Suprapubic skin (tissue), 4 donors: ENCODE measurements around the gene DPYSL4.

Source experiments
- EP300 ChIP-seq: sonication (generic); formaldehyde crosslinking; IDR thresholded peaks from one replicate; pipeline ENCODE4 v1.6.1; 2017; ENCODE audit warnings: antibody characterized with exemption
- POLR2A ChIP-seq, 2 donors: fragments of 450-650 bp; IDR thresholded peaks; one replicate each; pipeline ENCODE4 v1.6.1; 2017; ENCODE audit warnings: antibody characterized with exemption in 2 of 2, mild to moderate bottlenecking in 2 of 2, moderate library complexity in 2 of 2
- POLR2AphosphoS5 ChIP-seq, 3 donors: sonication (generic); formaldehyde crosslinking; IDR thresholded peaks; one replicate each; pipeline ENCODE4 v1.6.1; 2017; ENCODE audit warnings: antibody characterized with exemption in 3 of 3
- TF ChIP-seq, protein P1 (sequence below), 2 donors: fragments of 200-600 bp in 1 of 2; fragments of 450-650 bp in 1 of 2; sonication (generic) in 1 of 2; IDR thresholded peaks; one replicate each; pipeline ENCODE4 v1.5.1; 2016 to 2019; ENCODE audit warnings: antibody characterized with exemption in 2 of 2, mild to moderate bottlenecking in 1 of 2, moderate library complexity in 1 of 2

DNA sequence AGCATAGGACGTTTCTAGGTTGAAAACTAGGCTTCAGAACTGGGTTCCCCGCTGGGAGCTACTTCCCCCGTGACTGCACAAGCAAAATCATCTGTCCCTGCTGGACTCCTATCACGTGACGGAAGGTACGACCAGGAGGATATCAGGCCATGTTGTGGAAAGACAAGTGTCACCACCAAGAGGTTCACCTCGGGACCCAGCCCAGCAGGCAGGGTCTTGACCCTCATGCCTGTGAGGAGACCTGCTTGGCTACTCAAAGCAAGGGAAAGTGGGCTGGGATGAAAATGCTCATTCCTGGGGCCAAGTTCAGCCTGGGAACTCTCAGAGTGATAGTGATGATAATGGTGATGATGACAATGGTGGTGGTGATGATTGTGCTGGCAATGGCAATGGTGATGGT, 32.3 kb upstream of the DPYSL4 start:
- TF ChIP-seq, protein P1, sequence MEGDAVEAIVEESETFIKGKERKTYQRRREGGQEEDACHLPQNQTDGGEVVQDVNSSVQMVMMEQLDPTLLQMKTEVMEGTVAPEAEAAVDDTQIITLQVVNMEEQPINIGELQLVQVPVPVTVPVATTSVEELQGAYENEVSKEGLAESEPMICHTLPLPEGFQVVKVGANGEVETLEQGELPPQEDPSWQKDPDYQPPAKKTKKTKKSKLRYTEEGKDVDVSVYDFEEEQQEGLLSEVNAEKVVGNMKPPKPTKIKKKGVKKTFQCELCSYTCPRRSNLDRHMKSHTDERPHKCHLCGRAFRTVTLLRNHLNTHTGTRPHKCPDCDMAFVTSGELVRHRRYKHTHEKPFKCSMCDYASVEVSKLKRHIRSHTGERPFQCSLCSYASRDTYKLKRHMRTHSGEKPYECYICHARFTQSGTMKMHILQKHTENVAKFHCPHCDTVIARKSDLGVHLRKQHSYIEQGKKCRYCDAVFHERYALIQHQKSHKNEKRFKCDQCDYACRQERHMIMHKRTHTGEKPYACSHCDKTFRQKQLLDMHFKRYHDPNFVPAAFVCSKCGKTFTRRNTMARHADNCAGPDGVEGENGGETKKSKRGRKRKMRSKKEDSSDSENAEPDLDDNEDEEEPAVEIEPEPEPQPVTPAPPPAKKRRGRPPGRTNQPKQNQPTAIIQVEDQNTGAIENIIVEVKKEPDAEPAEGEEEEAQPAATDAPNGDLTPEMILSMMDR (IDR thresholded peaks at IDR 0.05), result no peak
- TF ChIP-seq POLR2A (IDR thresholded peaks at IDR 0.05) (no peak), EP300 (no peak), POLR2AphosphoS5 (IDR thresholded peaks at IDR 0.05) (no peak)
